Esophagus muscularis mucosa (tissue), 4 donors: ENCODE results near the gene ZNF652.

Experiments used
- CTCF ChIP-seq, 3 experiments: fragments of 200-600 bp in 2 of 3; fragments of 450-650 bp in 1 of 3; sonication (generic) in 2 of 3; IDR thresholded peaks; one replicate each; pipeline ENCODE4 v1.5.1; 2017 to 2019; ENCODE audit warnings: antibody characterized with exemption in 3 of 3, mild to moderate bottlenecking in 2 of 3, moderate library complexity in 1 of 3
- EP300 ChIP-seq: sonication (generic); formaldehyde crosslinking; IDR thresholded peaks from one replicate; pipeline ENCODE4 v1.6.1; 2017; ENCODE audit warnings: antibody characterized with exemption
- POLR2A ChIP-seq: fragments of 450-650 bp; IDR thresholded peaks from one replicate; pipeline ENCODE4 v1.6.1; 2017; ENCODE audit warnings: antibody characterized with exemption, moderate library complexity, mild to moderate bottlenecking, low read depth

GRCh38 chr17:49258394-49258793, 103.7 kb downstream of the ZNF652 start:
- no peak for TF ChIP-seq CTCF (IDR thresholded peaks at IDR 0.05)
- no peak for TF ChIP-seq POLR2A
- no peak for TF ChIP-seq EP300
